Superior temporal gyrus (tissue), 1 donor: ENCODE data around the gene PEA15.

Experiments
- DNase-seq: peaks from one replicate; pipeline ENCODE4 v3.0.0-alpha.2; 2016; ENCODE audit errors: extremely low spot score

The PEA15 gene, protein sequence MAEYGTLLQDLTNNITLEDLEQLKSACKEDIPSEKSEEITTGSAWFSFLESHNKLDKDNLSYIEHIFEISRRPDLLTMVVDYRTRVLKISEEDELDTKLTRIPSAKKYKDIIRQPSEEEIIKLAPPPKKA

GRCh38 chr1:160205242-160206035 lies at the start of gene PEA15:
PEA15 (plus strand) TSS chr1:160205384; CDS start chr1:160211545, 6,161 bp downstream.
- DNase-seq, result peak; percentile 67

DNA sequence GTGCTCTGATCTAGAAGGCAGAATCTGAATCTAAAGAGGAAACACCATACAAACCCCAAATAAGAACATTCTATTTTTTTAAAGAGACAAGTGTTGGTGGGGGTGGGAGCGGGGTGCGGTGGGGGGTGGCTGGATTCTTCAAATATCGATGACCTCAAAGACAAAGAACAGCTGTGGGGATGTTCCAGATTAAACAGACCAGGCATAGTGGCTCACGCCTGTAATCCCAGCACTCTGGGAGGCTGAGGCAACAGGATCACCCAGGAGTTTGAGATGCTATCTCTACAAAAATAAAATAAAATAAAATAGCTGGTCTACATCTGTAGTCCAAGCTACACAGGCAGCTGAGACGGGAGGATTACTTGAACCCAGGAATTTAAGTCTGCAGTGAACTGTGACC lies 48.8 kb upstream of the PEA15 start:
- DNase-seq, result no peak

DNA sequence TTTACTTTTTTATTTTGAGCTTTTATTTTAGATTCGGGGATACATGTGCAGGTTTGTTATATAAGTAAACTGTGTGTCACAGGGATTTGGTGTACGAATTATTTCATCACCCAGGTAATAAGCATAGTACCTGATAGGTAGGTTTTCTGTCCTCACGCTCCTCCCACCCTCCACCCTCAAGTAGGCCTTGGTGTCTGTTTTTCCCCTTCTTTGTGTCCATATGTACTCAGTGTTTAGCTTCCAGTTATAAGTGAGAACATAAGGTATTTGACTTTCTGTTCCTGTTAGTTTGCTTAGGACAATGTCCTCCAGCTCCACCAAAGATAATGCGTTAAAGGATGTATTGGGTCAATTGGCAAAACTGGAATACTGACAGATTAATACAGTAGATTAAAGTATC lies 48.0 kb upstream of the PEA15 start:
- no peak for DNase-seq

DNA sequence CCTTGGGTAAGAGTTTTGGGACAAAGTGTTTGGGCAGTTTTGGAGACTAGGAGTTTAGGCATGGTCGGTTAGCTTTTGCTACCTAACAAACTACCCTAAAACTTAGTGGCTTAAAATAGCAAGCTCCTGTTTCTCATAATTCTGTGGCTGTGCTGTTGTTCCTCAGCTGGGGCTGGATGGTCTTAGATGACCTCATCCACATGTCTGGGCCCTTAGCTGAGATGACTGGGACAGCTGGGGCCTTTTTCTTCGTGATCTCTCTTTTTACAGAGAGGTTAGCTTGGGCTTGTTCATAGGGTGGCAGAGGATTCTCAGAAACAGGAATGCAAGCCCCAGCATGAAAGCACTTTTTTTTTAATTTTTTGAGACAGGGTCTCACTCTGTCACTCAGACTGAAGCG lies 47.2 kb upstream of the PEA15 start:
- no peak for DNase-seq

GRCh38 chr1:160158534-160158933 lies 46.6 kb upstream of the PEA15 start:
- DNase-seq, result no peak

- no peak for DNase-seq
Measured at GRCh38 chr1:160159846-160160245, 45.3 kb upstream of the PEA15 start.

GRCh38 chr1:160161965-160162705 lies 43.0 kb upstream of the PEA15 start:
- DNase-seq, result peak; percentile 54

- DNase-seq, result no peak
Measured at GRCh38 chr1:160162931-160163330, 42.3 kb upstream of the PEA15 start.

DNA sequence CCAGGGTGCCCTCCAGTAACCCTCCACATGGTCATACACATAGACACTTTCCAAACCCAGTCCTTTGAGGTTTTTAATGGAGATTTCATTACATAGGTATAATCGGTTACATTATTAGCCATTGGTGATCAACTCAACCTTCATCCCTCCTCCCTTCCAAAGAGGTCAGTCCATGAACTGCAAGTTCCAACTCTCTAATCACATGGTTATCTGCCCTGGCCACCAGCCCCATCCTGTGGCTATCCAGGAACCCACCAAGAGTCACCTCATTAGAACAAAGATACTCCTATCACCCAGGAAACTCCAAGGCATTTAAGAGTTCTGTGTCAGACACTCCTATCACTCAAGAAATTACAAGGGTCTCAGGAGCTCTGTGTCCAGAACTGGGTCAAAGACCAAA lies 41.6 kb upstream of the PEA15 start:
- no peak for DNase-seq

DNA sequence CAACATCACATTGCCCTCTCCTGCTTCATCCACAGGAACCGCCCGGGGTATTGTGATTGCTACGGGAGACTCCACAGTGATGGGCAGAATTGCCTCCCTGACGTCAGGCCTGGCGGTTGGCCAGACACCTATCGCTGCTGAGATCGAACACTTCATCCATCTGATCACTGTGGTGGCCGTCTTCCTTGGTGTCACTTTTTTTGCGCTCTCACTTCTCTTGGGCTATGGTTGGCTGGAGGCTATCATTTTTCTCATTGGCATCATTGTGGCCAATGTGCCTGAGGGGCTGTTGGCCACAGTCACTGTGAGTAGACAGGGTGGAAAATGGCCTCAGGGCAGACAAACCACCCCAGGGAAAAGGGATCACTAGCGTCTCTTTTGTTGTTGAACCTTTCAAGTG lies 41.1 kb upstream of the PEA15 start:
- DNase-seq, result no peak

DNA sequence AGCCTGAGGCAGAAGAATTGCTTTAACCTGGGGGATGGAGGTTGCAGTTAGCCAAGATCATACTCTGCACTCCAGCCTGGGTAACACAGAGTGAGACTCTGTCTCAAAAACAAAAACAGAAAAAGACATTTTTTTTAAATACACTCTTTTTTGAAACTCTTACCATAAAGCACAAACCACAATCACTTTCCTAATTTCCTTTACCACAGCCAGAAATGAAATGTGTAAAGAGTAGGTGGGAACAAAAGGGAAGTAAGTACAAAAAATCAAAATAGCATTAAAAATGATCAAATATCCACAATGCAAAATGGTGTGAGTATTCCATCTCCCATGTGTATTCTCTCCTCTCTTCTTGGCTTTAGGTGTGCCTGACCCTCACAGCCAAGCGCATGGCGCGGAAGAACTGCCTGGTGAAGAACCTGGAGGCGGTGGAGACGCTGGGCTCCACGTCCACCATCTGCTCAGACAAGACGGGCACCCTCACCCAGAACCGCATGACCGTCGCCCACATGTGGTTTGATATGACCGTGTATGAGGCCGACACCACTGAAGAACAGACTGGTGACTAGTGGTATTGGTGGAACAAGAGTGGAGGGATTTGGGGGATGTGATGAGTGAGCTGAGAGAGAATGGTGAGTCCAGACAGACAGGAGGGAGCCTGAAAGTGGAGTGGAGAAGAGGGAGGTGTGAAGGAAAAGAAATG lies 38.9 kb upstream of the PEA15 start:
- peak; percentile 38 for DNase-seq

- DNase-seq, result no peak
Measured at GRCh38 chr1:160167056-160167455, 38.1 kb upstream of the PEA15 start.

GRCh38 chr1:160167580-160167979 lies 37.6 kb upstream of the PEA15 start:
- no peak for DNase-seq

- DNase-seq, result no peak
Measured at GRCh38 chr1:160168016-160168415, 37.2 kb upstream of the PEA15 start.

- DNase-seq, result no peak
Measured at GRCh38 chr1:160168609-160169369, 36.4 kb upstream of the PEA15 start.

- no peak for DNase-seq
Measured at GRCh38 chr1:160169553-160170399, 35.4 kb upstream of the PEA15 start.

GRCh38 chr1:160171354-160171753 lies 33.8 kb upstream of the PEA15 start:
- DNase-seq, result no peak

DNA sequence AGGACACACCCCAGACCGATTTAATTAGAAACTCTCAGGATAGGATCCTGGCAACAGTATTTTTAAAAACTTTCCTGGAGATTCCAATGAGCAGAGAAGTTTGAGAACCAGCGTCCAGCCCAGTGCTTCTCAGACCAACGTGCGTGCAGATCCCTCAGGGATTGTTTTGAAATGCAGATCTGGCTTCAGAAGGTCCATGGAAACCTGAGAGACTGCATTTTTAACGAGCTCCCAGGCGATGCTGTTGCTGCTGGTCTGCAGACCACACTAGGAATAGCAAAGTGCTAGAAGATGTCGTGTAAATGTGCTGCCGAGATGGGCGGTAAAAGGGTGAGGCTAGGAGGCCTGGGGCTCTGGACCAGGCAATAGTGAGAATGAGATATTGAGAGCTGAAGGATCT lies 33.2 kb upstream of the PEA15 start:
- no peak for DNase-seq

- DNase-seq, result no peak
Measured at GRCh38 chr1:160177231-160177630, 28.0 kb upstream of the PEA15 start.

DNA sequence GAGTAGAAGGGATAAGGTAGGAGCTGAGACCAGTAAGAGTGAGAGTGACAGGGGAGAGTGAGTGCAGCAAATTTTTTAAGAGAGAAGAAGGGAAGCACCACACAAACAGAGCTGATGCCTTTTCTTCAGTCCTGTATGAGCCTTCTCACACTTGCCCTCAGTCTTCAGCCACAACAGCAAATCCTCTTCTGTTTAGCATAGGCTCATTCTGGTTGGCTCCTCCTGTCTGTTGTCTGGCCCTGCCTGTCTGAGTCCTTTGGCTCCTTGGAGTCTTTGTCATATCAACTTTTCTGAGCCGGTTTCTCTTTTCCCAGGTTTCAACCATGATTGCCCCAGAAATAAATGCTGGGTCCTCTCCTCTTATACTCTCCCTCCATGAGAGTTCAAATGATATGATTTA lies 27.5 kb upstream of the PEA15 start:
- no peak for DNase-seq

- no peak for DNase-seq
Measured at GRCh38 chr1:160178731-160179130, 26.5 kb upstream of the PEA15 start.
